Measurements from ENCODE around the gene RAB27A. TPM values are rescaled to one million over a fixed set of nuclear protein-coding genes. Genes with fewer than 3 reads are reported as not detected.

The RAB27A gene
- total RNA-seq, 6 donors from 2014 or later = 24.1 to 97.8 (median 62.5) TPM

DNA sequence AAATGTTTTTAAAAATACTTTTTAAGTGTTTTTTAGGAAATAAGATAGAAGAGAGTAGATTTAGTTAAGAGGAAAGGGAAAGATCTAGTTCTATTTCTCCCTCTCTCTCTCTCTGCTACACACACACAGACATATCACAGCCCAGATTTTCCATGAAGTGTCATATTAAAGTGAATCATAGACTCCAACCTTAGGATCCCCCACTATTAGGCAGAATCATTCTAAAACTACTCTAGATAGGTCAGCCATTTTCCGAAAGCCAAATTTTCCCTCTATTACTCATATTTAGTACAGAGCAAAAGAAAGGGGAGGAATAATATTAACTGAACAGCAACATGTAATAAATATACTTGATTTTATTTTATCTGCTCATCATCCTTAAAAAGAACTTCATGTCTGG lies 47.7 kb downstream of the RAB27A start:
- Histone ChIP-seq H3K27ac (peak overlapping the region in 2 of 4 donors; percentile 66 to 70), H3K27me3 (no peaks in the 10 kb centered on the region), H3K4me1 (peaks cover 21 to 37% (median 28%) of the 10 kb centered on the region in 4 donors), H3K9me3 (no peaks in the 10 kb centered on the region), H3K4me3 (no peak overlapping the region), H3K36me3 (no peaks in the 10 kb centered on the region)
- ATAC-seq (ENCODE audit: low FRiP score in 2 of 2) (no peak), DNase-seq (no peak)
- no peak for TF ChIP-seq EP300 (IDR thresholded peaks at IDR 0.05)
- TF ChIP-seq POLR2AphosphoS5 (IDR thresholded peaks at IDR 0.05) = no peak
- TF ChIP-seq, protein P1, sequence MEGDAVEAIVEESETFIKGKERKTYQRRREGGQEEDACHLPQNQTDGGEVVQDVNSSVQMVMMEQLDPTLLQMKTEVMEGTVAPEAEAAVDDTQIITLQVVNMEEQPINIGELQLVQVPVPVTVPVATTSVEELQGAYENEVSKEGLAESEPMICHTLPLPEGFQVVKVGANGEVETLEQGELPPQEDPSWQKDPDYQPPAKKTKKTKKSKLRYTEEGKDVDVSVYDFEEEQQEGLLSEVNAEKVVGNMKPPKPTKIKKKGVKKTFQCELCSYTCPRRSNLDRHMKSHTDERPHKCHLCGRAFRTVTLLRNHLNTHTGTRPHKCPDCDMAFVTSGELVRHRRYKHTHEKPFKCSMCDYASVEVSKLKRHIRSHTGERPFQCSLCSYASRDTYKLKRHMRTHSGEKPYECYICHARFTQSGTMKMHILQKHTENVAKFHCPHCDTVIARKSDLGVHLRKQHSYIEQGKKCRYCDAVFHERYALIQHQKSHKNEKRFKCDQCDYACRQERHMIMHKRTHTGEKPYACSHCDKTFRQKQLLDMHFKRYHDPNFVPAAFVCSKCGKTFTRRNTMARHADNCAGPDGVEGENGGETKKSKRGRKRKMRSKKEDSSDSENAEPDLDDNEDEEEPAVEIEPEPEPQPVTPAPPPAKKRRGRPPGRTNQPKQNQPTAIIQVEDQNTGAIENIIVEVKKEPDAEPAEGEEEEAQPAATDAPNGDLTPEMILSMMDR (IDR thresholded peaks at IDR 0.05) = no peak
- TF ChIP-seq POLR2A (IDR thresholded peaks at IDR 0.05) = no peak
- 4 to 46% methylated on average over 1 of the region's 1 CpG for WGBS, 2 donors

DNA sequence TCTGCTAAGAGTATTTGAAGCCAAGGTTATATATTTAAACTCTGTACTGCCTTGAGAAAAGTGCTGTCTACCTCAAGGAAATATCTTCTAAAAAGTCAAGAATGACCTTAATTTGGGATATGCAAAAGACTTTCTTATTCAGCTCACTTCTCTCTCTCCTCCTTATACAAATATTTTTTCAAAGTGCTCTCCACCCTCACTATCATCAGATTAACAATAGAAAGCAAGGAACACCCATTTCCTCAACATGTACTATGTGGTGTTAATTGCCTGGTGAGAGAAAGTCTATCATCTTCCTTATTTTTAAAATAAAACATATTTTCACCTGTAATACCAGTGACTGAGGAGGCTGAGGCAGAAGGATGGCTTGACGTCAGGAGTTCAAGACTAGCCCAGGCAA lies 48.4 kb downstream of the RAB27A start:
- H3K27ac ChIP-seq = peak overlapping the region in 2 of 4 donors; percentile 66 to 70
- no peaks in the 10 kb centered on the region for H3K9me3 ChIP-seq
- peaks cover 17 to 31% (median 22%) of the 10 kb centered on the region in 4 donors for H3K4me1 ChIP-seq
- no peak overlapping the region for H3K4me3 ChIP-seq
- TF ChIP-seq, protein P1 (IDR thresholded peaks at IDR 0.05) = no peak
- no peak for TF ChIP-seq POLR2AphosphoS5 (IDR thresholded peaks at IDR 0.05)
- TF ChIP-seq EP300 (IDR thresholded peaks at IDR 0.05) = no peak
- no peak for TF ChIP-seq POLR2A (IDR thresholded peaks at IDR 0.05)
- no peaks in the 10 kb centered on the region for H3K27me3 ChIP-seq
- no peak for ATAC-seq (ENCODE audit: low FRiP score in 2 of 2)
- 69 to 81% methylated on average over 1 of the region's 1 CpG for WGBS, 2 donors
- no peaks in the 10 kb centered on the region for H3K36me3 ChIP-seq
- no peak for DNase-seq

DNA sequence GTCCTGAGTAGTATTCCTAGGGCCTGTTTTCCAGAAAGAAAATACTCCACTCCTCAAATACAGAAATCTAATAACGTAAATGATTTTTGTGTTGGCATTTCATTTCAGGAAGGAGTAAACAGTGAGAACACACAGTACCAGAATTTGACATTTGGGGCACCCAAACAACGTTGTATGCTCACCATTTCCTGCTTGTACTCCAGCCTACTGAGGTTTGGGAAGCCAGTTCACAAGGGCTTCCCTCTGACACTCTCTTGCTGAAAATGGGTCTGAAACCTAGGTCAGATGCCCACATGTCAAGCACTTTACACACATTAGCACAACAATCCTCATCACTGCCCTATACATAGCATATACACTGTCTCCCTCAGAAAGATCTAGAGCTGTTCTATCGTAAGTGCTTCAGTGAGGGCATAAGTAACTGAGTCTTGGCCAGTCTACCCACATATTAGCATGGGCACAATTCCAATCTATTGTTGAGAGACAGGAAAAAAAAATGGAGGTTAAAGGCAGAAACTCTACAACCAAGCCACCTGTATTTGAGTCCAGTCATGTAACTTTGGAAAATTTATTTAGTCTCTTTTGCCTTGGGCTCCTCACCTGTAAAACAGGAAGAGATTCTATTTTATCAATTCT lies 49.4 kb downstream of the RAB27A start:
- Histone ChIP-seq H3K27ac (peak overlapping the region in 3 of 4 donors; percentile 54 to 70 (median 66)), H3K4me3 (no peak overlapping the region), H3K4me1 (peaks cover 17 to 31% (median 21%) of the 10 kb centered on the region in 4 donors), H3K36me3 (no peaks in the 10 kb centered on the region), H3K27me3 (no peaks in the 10 kb centered on the region), H3K9me3 (no peaks in the 10 kb centered on the region)
- TF ChIP-seq, protein P1 (IDR thresholded peaks at IDR 0.05) = no peak
- peak in 1 of 2 donors; percentile 20 for TF ChIP-seq POLR2AphosphoS5 (IDR thresholded peaks at IDR 0.05)
- no peak for TF ChIP-seq EP300 (IDR thresholded peaks at IDR 0.05)
- no peak for TF ChIP-seq POLR2A (IDR thresholded peaks at IDR 0.05)
- DNase-seq = no peak
- ATAC-seq (ENCODE audit: low FRiP score in 2 of 2) = no peak
- WGBS, 2 donors = 47 to 48% methylated on average over 3 of the region's 3 CpGs

DNA sequence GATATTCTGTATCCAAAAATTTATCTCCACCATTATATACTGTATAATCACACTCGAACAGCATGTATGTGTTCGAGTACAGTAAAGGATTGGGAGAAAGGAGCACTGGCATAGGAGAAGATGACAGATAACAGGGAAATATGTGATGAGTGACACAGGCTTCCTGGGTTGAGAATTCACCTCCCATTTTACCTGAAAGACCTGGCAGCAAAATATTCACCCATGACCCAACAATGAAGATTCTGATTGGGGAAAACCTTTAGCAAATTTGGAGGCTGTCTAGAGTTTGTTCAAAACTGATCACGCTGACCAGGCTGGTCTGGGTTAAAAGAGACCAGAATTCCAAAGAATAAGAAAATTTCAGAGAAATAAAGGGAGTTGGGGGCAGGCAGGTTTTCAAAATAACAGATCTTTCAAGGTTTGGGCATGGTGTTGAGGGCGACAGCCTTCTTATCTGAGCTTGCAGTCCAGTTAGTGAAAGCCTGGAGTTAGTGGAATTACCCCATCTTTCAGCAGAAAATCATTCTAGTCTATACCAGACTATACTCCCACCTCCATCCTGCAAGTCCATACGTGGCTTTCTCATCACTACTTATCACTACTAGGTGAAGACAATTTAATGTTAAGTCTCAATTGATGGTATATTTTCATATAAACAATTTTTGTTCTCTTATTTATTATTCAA lies 50.0 kb downstream of the RAB27A start:
- Histone ChIP-seq H3K36me3 (peaks cover 0 to 3% (median under 1%) of the 10 kb centered on the region in 4 donors), H3K9me3 (no peaks in the 10 kb centered on the region), H3K4me3 (no peak overlapping the region), H3K27ac (peak overlapping the region in 2 of 4 donors; percentile 66 to 70), H3K27me3 (no peaks in the 10 kb centered on the region), H3K4me1 (peaks cover 13 to 25% (median 20%) of the 10 kb centered on the region in 4 donors)
- DNase-seq (no peak), ATAC-seq (ENCODE audit: low FRiP score in 2 of 2) (no peak)
- TF ChIP-seq, protein P1 (IDR thresholded peaks at IDR 0.05) = no peak
- TF ChIP-seq POLR2A (IDR thresholded peaks at IDR 0.05) (no peak), EP300 (IDR thresholded peaks at IDR 0.05) (no peak), POLR2AphosphoS5 (IDR thresholded peaks at IDR 0.05) (no peak)
- 75 to 95% methylated on average over 5 of the region's 5 CpGs for WGBS, 2 donors

Data from upper lobe of left lung (tissue), 6 donors.